ENCODE data around the gene HSPA4.

GRCh38 chr5:133088064-133088463 lies 36.3 kb downstream of the HSPA4 start:
- TF ChIP-seq POLR2A (IDR thresholded peaks at IDR 0.05; ENCODE audit: low read length): no peak
- TF ChIP-seq GATA1 (IDR thresholded peaks at IDR 0.05; ENCODE audit: low read depth, low read length): no peak
